ENCODE measurements around the gene CGB1. TPM values are rescaled to one million over a fixed set of nuclear protein-coding genes. Genes with fewer than 3 reads are reported as not detected.

CGB1 gene
- total and polyA plus RNA-seq, 2 donors (not counting 3 experiments of a cell fraction or from before 2014, with no cell fraction given) = not detected

- no peak overlapping the region for H3K4me2 ChIP-seq (ENCODE audit: insufficient read depth, low read length)
- no peaks in the 10 kb centered on the region for H3K9me3 ChIP-seq (replicated peaks; ENCODE audit: control insufficient read depth, insufficient read depth, low read length)
- BruUV-seq (replicated peaks) = no TSS peak
- no peak overlapping the region for H3K27ac ChIP-seq (ENCODE audit: insufficient read depth, low read depth, low read length)
- DNase-seq (ENCODE audit: low read depth, low spot score) (no peak), FAIRE-seq (no peak)
- peaks cover 35% of the 10 kb centered on the region for H3K79me2 ChIP-seq (ENCODE audit: control insufficient read depth, insufficient read depth, low read length)
- H3K4me1 ChIP-seq (ENCODE audit: control insufficient read depth, extremely low read depth, insufficient read depth, low read length) = peaks cover 14% of the 10 kb centered on the region
- dilution Hi-C loops (cut with MboI; ENCODE audit: extremely low pct_ligation_motif_present, low sequenced_read_pairs) (no loop called here), intact Hi-C loops (cut with micrococcal nuclease) (loop anchor here (10.0 kb wide), 2 partner anchors 165 to 355 kb away; partner anchors contain the start of genes DBP, HRC and TRPM4)
- H4K20me1 ChIP-seq (replicated peaks; ENCODE audit: control insufficient read depth, extremely low read depth, insufficient read depth, low read length) = no peaks in the 10 kb centered on the region
- no peak overlapping the region for H3K9ac ChIP-seq (replicated peaks; ENCODE audit: extremely low read depth, insufficient read depth, low read length)
- H3K36me3 ChIP-seq (ENCODE audit: control insufficient read depth in 2 of 2, extremely low read depth in 1 of 2, insufficient read depth in 2 of 2, low read length in 2 of 2) = peaks cover 0 to 9% of the 10 kb centered on the region in 2 experiments
- no peaks in the 10 kb centered on the region for H3K27me3 ChIP-seq (ENCODE audit: control insufficient read depth in 2 of 2, insufficient read depth in 2 of 2, low read length in 2 of 2)
- ChIA-PET POLR2A (no interaction called here), CTCF (no interaction called here)
- H2AFZ ChIP-seq (ENCODE audit: low read depth, low read length) = no peak overlapping the region
- H3K4me3 ChIP-seq (replicated peaks in 1 of 3; ENCODE audit: insufficient read depth in 1 of 3, low read depth in 1 of 3, low read length in 3 of 3) = no peak overlapping the region
- TF ChIP-seq JUN (IDR thresholded peaks at IDR 0.05; ENCODE audit: borderline replicate concordance, insufficient read depth, insufficient read length, low read depth) (no peak), POLR2AphosphoS5 (IDR thresholded peaks at IDR 0.05; ENCODE audit: insufficient read depth, low read depth, low read length) (no peak), EZH2 (IDR thresholded peaks at IDR 0.05; ENCODE audit: borderline replicate concordance, low read depth, low read length, severe bottlenecking) (no peak), POLR2A (IDR thresholded peaks at IDR 0.05; ENCODE audit: low read depth, low read length) (no peak), GATA2 (IDR thresholded peaks at IDR 0.05; ENCODE audit: insufficient read depth, insufficient read length, low read depth, low read length) (no peak), MAX (IDR thresholded peaks at IDR 0.05; ENCODE audit: insufficient read depth, insufficient read length) (no peak)
- no peaks in the 10 kb centered on the region for H3K9me1 ChIP-seq (replicated peaks; ENCODE audit: control insufficient read depth, extremely low read depth, insufficient read depth, low read length)
These were observed 46.9 kb downstream of the CGB1 start for GRCh38 chr19:48989701-48990291.

GRCh38 chr19:48988860-48989259 is 47.8 kb downstream of the CGB1 start:
- FAIRE-seq = no peak
- Histone ChIP-seq H3K9ac (replicated peaks; ENCODE audit: extremely low read depth, insufficient read depth, low read length) (no peak overlapping the region), H3K9me1 (replicated peaks; ENCODE audit: control insufficient read depth, extremely low read depth, insufficient read depth, low read length) (no peaks in the 10 kb centered on the region), H3K4me1 (ENCODE audit: control insufficient read depth, extremely low read depth, insufficient read depth, low read length) (peaks cover 7% of the 10 kb centered on the region), H3K79me2 (ENCODE audit: control insufficient read depth, insufficient read depth, low read length) (peaks cover 26% of the 10 kb centered on the region), H3K4me2 (ENCODE audit: insufficient read depth, low read length) (no peak overlapping the region), H3K4me3 (replicated peaks in 1 of 3; ENCODE audit: insufficient read depth in 1 of 3, low read depth in 1 of 3, low read length in 3 of 3) (no peak overlapping the region), H2AFZ (ENCODE audit: low read depth, low read length) (no peak overlapping the region), H3K27ac (ENCODE audit: insufficient read depth, low read depth, low read length) (no peak overlapping the region), H3K9me3 (replicated peaks; ENCODE audit: control insufficient read depth, insufficient read depth, low read length) (no peaks in the 10 kb centered on the region), H4K20me1 (replicated peaks; ENCODE audit: control insufficient read depth, extremely low read depth, insufficient read depth, low read length) (no peaks in the 10 kb centered on the region), H3K36me3 (ENCODE audit: control insufficient read depth in 2 of 2, extremely low read depth in 1 of 2, insufficient read depth in 2 of 2, low read length in 2 of 2) (peaks cover 0 to 9% of the 10 kb centered on the region in 2 experiments), H3K27me3 (ENCODE audit: control insufficient read depth in 2 of 2, insufficient read depth in 2 of 2, low read length in 2 of 2) (no peaks in the 10 kb centered on the region)
- ChIA-PET CTCF (no interaction called here), POLR2A (no interaction called here)
- BruUV-seq (replicated peaks) = no TSS peak
- no peak for TF ChIP-seq CTCF (IDR thresholded peaks at IDR 0.05; ENCODE audit: extremely low read depth in 1 of 2, insufficient read depth in 1 of 2, low read depth in 1 of 2, low read length in 2 of 2)
- TF ChIP-seq FOS (IDR thresholded peaks at IDR 0.05; ENCODE audit: borderline replicate concordance, insufficient read depth, low read length) = no peak
- no peak for TF ChIP-seq POLR2AphosphoS5 (IDR thresholded peaks at IDR 0.05; ENCODE audit: insufficient read depth, low read depth, low read length)
- no peak for TF ChIP-seq POLR2A (IDR thresholded peaks at IDR 0.05; ENCODE audit: low read depth, low read length)
- TF ChIP-seq JUN (IDR thresholded peaks at IDR 0.05; ENCODE audit: borderline replicate concordance, insufficient read depth, insufficient read length, low read depth) = no peak
- no peak for TF ChIP-seq MAX (IDR thresholded peaks at IDR 0.05; ENCODE audit: insufficient read depth, insufficient read length)
- TF ChIP-seq GATA2 (IDR thresholded peaks at IDR 0.05; ENCODE audit: insufficient read depth, insufficient read length, low read depth, low read length) = no peak
- TF ChIP-seq EZH2 (IDR thresholded peaks at IDR 0.05; ENCODE audit: borderline replicate concordance, low read depth, low read length, severe bottlenecking) = no peak
- no peak for TF ChIP-seq MYC (IDR thresholded peaks at IDR 0.05; ENCODE audit: low read depth, low read length)
- no peak for DNase-seq (ENCODE audit: low read depth, low spot score)
- dilution Hi-C loops (cut with MboI; ENCODE audit: extremely low pct_ligation_motif_present, low sequenced_read_pairs) (no loop called here), intact Hi-C loops (cut with micrococcal nuclease) (no loop called here)

Data from endothelial cell of umbilical vein (primary cell).